Right lobe of liver (tissue), 6 donors: ENCODE results near the gene PLEKHA1. TPM values are rescaled to one million over a fixed set of nuclear protein-coding genes. Genes with fewer than 3 reads are reported as not detected.

Experiments
- ATAC-seq, 4 donors: fragments of 200-7000 bp; cut with Tn5 transposase; one replicate each; pipeline ENCODE4 v1.9.1; 2020; ENCODE audit warnings: mild to moderate bottlenecking in 4 of 4, moderate library complexity in 4 of 4
- DNase-seq, 3 donors: peaks; one replicate each; pipeline ENCODE4 v3.0.0-alpha.2; 2020
- H3K27ac ChIP-seq, 3 donors: fragments of 200-600 bp; one replicate each; pipeline ENCODE4 v1.8.0; 2022
- H3K27me3 ChIP-seq, 2 donors: fragments of 200-600 bp; one replicate each; pipeline ENCODE4 v1.8.0; 2022
- H3K36me3 ChIP-seq, 4 donors: fragments of 200-600 bp; sonication (generic) in 1 of 4; one replicate each; pipeline versions ENCODE4 v1.5.1 to v1.8.0; 2017 to 2022; ENCODE audit warnings: control low read depth in 1 of 4
- H3K4me1 ChIP-seq, 4 donors: fragments of 200-600 bp; sonication (generic) in 1 of 4; one replicate each; pipeline versions ENCODE4 v1.5.1 to v1.8.0; 2017 to 2022; ENCODE audit warnings: control low read depth in 1 of 4
- H3K4me3 ChIP-seq, 3 donors: fragments of 200-600 bp; one replicate each; pipeline ENCODE4 v1.8.0; 2022
- H3K9me3 ChIP-seq, 4 donors: fragments of 200-600 bp; sonication (generic) in 1 of 4; one replicate each; pipeline versions ENCODE4 v1.5.1 to v1.8.0; 2017 to 2022; ENCODE audit warnings: control low read depth in 1 of 4
- POLR2A ChIP-seq: fragments of 450-650 bp; IDR thresholded peaks from one replicate; pipeline ENCODE4 v1.6.1; 2017; ENCODE audit warnings: antibody characterized with exemption, mild to moderate bottlenecking
- WGBS: methylation state at CpG from one replicate; pipeline ENCODE4 v1.1.6; 2018; ENCODE audit warnings: low coverage, low lambda C conversion rate; ENCODE audit not compliant: insufficient coverage; ENCODE audit errors: missing lambda C conversion rate; 5-methylcytosine and 5-hydroxymethylcytosine counted together
- intact Hi-C, 2 donors: fragments of 100-400 bp; cut with DNase I; formaldehyde crosslinking; loops; one replicate each; pipeline versions ENCODE4 v1.11.2 to v1.14.1; 2022
- total RNA-seq, 6 experiments: library from RNA; depleted of rRNA in 2 of 6; stranded (reverse); fragments of >200 nt in 2 of 6; fragmentation: NEBNext Ultra II Directional in 3 of 6; extraction: Animal tissue kit (Norgen Biotek cat#: 25700) in 3 of 6; gene quantifications; one replicate each; pipeline versions ENCODE4 v1.1.0 to v1.2.4, GENCODE V29; 2016 to 2023
- TF ChIP-seq, protein P1 (sequence below), 4 donors: fragments of 200-600 bp in 3 of 4; fragments of 450-650 bp in 1 of 4; IDR thresholded peaks; one replicate each; pipeline versions ENCODE4 v1.5.1 to v1.8.0; 2016 to 2022; ENCODE audit warnings: antibody characterized with exemption in 4 of 4, mild to moderate bottlenecking in 2 of 4
- donor health status: DM: no; HTN: yes; CAD: no.
- donor health status: DM: no; HTN: no; CAD: no.
- donor health status: DM: no; HTN: no; CAD: no.
- donor health status: DM: no; HTN: yes; CAD: no.
- donor health status: DM: no; HTN: yes; CAD: no.

PLEKHA1 gene
- total RNA-seq, 6 experiments from 2014 or later = 23.1 to 42.2 (median 27.5) TPM

DNA sequence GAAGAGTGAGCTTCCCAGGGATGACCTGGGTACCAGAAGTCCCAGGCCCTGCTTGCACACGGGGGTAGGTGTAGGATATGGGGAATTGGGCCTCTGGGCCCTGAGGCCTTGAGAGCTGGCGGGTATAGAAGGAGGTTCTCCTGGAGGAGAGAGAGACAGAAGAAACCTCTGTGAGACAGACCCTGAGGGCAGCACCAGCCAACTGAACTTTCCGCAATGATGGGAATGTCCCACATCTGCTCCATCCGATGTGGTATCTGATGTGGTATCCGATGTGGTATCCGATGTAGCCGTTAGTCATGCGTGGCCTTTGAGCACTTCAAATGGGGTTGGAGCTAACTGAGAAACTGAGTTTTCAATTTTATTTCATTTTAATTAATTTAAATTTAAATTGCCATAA, 30.6 kb upstream of the PLEKHA1 start:
- Histone ChIP-seq H3K4me3 (no peak overlapping the region), H3K27me3 (no peaks in the 10 kb centered on the region), H3K27ac (no peak overlapping the region), H3K9me3 (no peaks in the 10 kb centered on the region), H3K4me1 (peaks cover 0 to 3% (median 0%) of the 10 kb centered on the region in 4 donors), H3K36me3 (no peaks in the 10 kb centered on the region)
- WGBS = 79% methylated on average over 6 of the region's 8 CpGs
- ATAC-seq = no peak
- TF ChIP-seq, protein P1, sequence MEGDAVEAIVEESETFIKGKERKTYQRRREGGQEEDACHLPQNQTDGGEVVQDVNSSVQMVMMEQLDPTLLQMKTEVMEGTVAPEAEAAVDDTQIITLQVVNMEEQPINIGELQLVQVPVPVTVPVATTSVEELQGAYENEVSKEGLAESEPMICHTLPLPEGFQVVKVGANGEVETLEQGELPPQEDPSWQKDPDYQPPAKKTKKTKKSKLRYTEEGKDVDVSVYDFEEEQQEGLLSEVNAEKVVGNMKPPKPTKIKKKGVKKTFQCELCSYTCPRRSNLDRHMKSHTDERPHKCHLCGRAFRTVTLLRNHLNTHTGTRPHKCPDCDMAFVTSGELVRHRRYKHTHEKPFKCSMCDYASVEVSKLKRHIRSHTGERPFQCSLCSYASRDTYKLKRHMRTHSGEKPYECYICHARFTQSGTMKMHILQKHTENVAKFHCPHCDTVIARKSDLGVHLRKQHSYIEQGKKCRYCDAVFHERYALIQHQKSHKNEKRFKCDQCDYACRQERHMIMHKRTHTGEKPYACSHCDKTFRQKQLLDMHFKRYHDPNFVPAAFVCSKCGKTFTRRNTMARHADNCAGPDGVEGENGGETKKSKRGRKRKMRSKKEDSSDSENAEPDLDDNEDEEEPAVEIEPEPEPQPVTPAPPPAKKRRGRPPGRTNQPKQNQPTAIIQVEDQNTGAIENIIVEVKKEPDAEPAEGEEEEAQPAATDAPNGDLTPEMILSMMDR (IDR thresholded peaks at IDR 0.05) = no peak
- TF ChIP-seq POLR2A = no peak
- no peak for DNase-seq
- intact Hi-C loops = no loop called here

- H3K4me1 ChIP-seq = peaks cover 0 to 3% (median 0%) of the 10 kb centered on the region in 4 donors
- TF ChIP-seq POLR2A = no peak
- TF ChIP-seq, protein P1 (IDR thresholded peaks at IDR 0.05) = no peak
- no peaks in the 10 kb centered on the region for H3K36me3 ChIP-seq
- ATAC-seq (peak in 3 of 4 donors; percentile 22 to 79 (median 53)), DNase-seq (peak in 1 of 3 donors; percentile 31)
- H3K4me3 ChIP-seq = no peak overlapping the region
- intact Hi-C loops = no loop called here
- 68% methylated on average over 5 of the region's 9 CpGs for WGBS
- no peaks in the 10 kb centered on the region for H3K27me3 ChIP-seq
- no peak overlapping the region for H3K27ac ChIP-seq
- H3K9me3 ChIP-seq = no peaks in the 10 kb centered on the region
Measured at GRCh38 chr10:122344741-122345258, 29.7 kb upstream of the PLEKHA1 start.

- Histone ChIP-seq H3K9me3 (no peaks in the 10 kb centered on the region), H3K4me1 (peaks cover 0 to 5% (median 2%) of the 10 kb centered on the region in 4 donors), H3K27me3 (no peaks in the 10 kb centered on the region), H3K36me3 (no peaks in the 10 kb centered on the region), H3K4me3 (no peak overlapping the region), H3K27ac (no peak overlapping the region)
- intact Hi-C loops = no loop called here
- no peak for ATAC-seq
- no peak for TF ChIP-seq POLR2A
- TF ChIP-seq, protein P1 (IDR thresholded peaks at IDR 0.05) = no peak
- DNase-seq = no peak
- WGBS = 94% methylated on average over 3 of the region's 4 CpGs
Measured at GRCh38 chr10:122346326-122346950, 28.1 kb upstream of the PLEKHA1 start.

DNA sequence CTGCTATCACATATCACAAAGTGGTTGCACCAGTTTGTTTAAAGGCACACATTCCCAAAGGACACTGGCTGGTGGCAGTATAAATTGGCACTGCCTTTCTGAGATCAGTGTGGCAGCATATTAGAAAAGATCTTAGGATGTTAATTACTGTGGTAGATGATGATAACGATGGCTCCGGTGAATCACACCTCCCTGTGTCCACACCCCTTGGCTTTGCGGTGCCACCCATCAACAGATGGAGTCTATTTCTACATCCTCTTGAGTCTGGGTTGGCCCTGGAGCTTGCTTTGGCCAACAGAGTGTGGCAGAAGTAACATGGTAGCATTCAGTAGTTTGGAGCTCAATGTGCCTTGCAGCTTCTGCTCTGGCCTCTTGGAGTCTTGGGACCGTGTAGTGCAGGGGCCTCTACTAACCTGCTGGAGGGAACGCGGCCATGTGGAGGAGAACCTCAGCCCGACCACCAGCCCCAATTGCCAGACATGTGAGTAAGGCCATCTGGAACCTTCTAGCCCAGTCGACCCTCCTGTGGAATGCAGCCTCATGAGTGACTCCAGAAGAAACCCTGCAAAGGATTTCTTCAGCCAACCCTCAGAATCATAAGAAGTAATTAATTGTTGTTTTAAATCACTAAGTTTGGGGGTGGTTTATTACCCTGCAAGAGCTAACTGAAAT, 27.2 kb upstream of the PLEKHA1 start:
- intact Hi-C loops = no loop called here
- whole genome bisulfite sequencing = 86% methylated on average over 4 of the region's 8 CpGs
- ATAC-seq (no peak), DNase-seq (no peak)
- H3K27me3 ChIP-seq = no peaks in the 10 kb centered on the region
- H3K27ac ChIP-seq = no peak overlapping the region
- H3K4me3 ChIP-seq = no peak overlapping the region
- peaks cover 0 to 5% (median 2%) of the 10 kb centered on the region in 4 donors for H3K4me1 ChIP-seq
- H3K9me3 ChIP-seq = no peaks in the 10 kb centered on the region
- H3K36me3 ChIP-seq = no peaks in the 10 kb centered on the region
- TF ChIP-seq, protein P1 (IDR thresholded peaks at IDR 0.05) = no peak
- no peak for TF ChIP-seq POLR2A
